GM18505 (cell line): ENCODE data around the gene AUH.
"Not testable (repeated sequence)": the region's sequence is repeated elsewhere in the genome, so short reads cannot be mapped to it uniquely, and the experiment has no call there.

Experiments
- ATAC-seq: cut with Tn5 transposase; IDR thresholded peaks from one replicate; pipeline ENCODE4 v1.9.1; 2021; ENCODE audit not compliant: unreplicated experiment
- POLR2A ChIP-seq: IDR thresholded peaks from 4 replicates; pipeline ENCODE4 v1.6.1; 2011; ENCODE audit warnings: borderline replicate concordance; ENCODE audit not compliant: insufficient read depth, insufficient read length; ENCODE audit errors: extremely low read depth

AUH gene

DNA sequence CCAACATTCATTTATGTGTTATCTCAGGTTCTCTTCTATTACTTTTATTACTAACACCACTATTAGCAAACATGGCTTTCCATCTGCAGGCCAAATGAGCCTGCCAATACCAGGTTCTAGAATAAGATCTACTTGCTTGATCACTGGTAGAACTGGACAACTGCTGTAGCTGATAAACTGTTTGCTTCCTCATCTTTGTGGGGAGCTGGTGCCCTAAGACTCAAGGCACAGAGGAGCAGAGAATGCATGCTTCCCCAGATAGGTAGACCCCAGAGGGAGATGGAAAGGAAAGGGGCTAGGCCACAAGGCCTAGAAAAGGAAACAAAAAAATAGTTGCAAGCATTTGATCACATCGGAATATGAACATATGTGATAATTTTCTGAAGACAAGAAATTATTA lies 30.7 kb upstream of the AUH start:
- ATAC-seq = no peak
- no peak for TF ChIP-seq POLR2A

GRCh38 chr9:91391818-91392217 lies 30.1 kb upstream of the AUH start:
- no peak for ATAC-seq
- TF ChIP-seq POLR2A = no peak

DNA sequence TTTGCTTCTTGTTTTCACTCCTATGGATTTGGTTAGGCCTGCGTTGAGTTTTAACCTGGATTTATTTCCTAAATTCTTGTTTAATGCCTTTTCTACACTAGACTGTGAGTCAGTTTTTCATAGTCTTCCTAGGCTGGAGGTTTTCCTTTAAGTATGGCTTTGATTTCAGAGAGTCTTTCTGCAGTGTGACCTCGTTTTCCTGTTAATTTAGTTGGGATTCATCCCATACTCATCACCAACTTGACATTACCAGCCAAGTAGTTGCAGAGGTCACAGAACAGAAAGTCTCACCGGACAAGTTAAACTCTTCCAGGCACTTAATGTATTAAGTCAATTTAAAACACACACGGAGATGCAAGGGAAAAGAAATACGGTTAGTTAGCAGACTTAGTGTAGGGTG lies 29.7 kb upstream of the AUH start:
- ATAC-seq = no peak

GRCh38 chr9:91389686-91390085 lies 28.0 kb upstream of the AUH start:
- not testable (repeated sequence) for ATAC-seq

More for the DNA sequence above, 29.7 kb upstream of the AUH start:
- TF ChIP-seq POLR2A = no peak

- no peak for ATAC-seq
Observed at GRCh38 chr9:91386765-91387164, 25.0 kb upstream of the AUH start.

GRCh38 chr9:91384954-91385353 lies 23.2 kb upstream of the AUH start:
- TF ChIP-seq POLR2A = no peak
- ATAC-seq = no peak

More at GRCh38 chr9:91386765-91387164, 25.0 kb upstream of the AUH start:
- no peak for TF ChIP-seq POLR2A

GRCh38 chr9:91383577-91383976 lies 21.9 kb upstream of the AUH start:
- TF ChIP-seq POLR2A = no peak
- no peak for ATAC-seq

DNA sequence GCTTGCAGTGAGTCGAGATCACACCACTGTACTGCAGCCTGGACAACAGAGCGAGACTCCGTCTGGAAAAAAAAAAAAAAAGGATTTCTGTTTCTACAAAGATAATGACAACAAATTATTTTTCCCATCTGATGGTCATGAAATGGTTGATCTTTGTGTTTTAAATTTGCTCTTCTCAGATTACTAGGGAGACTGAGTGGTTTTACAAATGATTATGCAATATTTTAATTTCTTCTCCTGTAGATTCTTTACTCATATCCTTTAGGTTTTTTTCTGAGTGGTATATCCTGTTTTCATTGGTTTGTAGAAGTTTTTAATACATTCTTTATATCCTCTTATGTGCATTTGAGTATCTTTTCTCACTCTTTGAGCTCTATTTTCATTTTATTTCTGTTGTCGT lies 20.6 kb upstream of the AUH start:
- TF ChIP-seq POLR2A = no peak
- no peak for ATAC-seq

DNA sequence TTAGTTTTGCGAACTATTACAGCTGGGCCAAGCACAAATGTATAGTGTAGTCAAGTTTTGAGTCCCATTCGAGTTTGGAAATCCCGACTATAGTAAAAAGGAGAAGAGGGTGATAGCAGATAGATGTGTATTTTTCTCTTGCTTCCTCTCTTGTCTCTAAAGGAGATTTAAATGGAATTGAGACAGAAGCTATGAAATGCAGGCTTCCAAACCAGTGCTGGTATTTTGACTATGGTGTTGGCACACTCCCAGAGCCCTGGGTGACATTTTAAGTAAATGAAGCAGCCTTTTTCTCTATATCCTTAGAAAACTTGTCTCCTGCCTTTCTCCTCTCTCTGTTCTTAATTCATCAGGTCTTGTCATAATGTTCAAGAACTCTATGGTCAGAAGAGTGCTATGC lies 17.7 kb upstream of the AUH start:
- TF ChIP-seq POLR2A = no peak
- no peak for ATAC-seq

DNA sequence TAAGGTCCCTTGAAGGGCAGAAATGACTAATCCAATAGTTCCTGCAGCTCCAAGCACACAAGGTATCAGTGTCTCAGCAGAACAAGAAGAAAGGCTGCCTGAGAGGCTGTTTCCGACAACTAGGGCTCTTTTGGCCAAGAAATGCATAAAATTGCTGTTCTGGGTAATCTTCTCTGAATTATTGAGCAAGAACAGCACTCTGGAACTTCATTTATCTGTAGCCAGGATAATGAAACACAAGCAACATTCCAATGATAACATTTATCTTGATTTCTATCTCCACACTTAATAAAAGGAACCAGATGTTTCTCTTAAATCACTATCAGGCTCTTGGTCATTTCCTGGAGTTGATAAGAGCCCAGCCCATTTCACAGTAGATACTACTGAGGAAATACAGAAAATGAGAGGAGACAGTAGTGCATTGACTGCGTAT lies 17.0 kb upstream of the AUH start:
- ATAC-seq = no peak
- TF ChIP-seq POLR2A = no peak

GRCh38 chr9:91378054-91378453 lies 16.3 kb upstream of the AUH start:
- ATAC-seq = not testable (repeated sequence)

DNA sequence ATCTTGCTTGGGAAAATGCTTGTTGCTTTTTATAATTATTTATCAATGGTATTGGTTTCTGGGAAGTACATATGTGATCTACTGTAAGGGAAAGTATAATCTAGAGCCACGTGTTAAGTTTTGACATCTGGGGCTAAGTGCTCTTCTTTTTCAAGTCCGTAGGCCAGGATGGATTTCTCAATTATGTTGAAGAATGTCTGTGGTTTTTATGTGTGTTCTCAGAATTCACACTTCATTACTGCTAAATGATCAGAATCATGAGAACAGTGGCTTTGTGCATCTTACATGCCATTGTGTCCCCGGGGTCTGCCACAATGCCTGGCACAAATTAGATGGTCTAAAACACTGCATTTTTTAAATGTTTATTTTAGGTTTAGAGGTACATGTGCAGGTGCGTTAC lies 14.5 kb upstream of the AUH start:
- ATAC-seq = no peak

DNA sequence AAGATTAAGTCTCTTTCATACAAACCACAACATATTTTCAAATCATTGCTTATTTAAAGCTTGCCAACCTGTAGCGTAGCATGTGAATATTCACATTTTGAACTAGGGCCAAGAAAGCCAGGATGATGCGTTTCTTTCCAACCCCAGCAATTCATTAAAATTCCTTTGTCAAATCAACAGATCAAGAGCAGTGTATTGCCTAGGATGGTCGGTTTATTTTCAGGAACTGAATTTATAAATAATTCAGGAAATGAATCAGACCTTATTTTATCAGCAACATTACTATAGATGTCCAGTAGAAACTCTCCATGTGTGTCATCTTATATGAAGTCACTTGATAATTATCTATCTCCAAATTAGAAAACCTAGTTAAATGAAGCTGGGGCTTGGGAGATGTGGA lies 13.2 kb upstream of the AUH start:
- ATAC-seq = no peak
- TF ChIP-seq POLR2A = no peak

More for the DNA sequence above, 14.5 kb upstream of the AUH start:
- no peak for TF ChIP-seq POLR2A

DNA sequence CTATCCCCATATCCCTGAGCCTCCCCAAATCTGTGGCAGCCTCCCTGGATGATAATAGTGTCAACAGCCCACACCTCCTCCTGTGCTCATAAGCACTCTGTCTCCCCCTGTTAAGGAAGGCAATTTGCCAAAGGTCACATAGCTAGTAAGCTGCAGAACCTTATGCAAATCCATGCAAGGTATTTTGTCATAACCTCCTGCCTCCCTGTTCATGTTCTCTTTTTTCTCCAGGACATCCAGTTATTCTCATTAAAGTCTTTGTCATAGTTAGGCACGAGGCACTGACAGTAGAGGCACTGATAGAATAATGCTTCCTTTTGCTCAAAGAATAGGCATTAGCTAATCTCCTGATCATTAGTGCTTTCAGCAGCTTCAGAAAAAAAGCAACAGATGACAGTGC lies 10.2 kb upstream of the AUH start:
- no peak for TF ChIP-seq POLR2A
- no peak for ATAC-seq

- not testable (repeated sequence) for ATAC-seq
Observed at GRCh38 chr9:91370006-91370405, 8.3 kb upstream of the AUH start.

GRCh38 chr9:91364702-91365101 lies 3.0 kb upstream of the AUH start:
- TF ChIP-seq POLR2A = no peak
- no peak for ATAC-seq
